ENCODE data around the gene NLRP5. TPM values are rescaled to one million over a fixed set of nuclear protein-coding genes. Genes with fewer than 3 reads are reported as not detected.

NLRP5 gene
- total and polyA plus RNA-seq, 12 donors = not detected

GRCh38 chr19:56083668-56084067 is 97.1 kb downstream of the NLRP5 start:
- H3K27me3 ChIP-seq = no peaks in the 10 kb centered on the region
- DNase-seq = no peak
- peaks cover 0 to 16% (median 3%) of the 10 kb centered on the region in 9 donors for H3K36me3 ChIP-seq
- 40 to 56% methylated on average over 9 of the region's 9 CpGs for WGBS, 2 donors
- H3K9me3 ChIP-seq = no peaks in the 10 kb centered on the region
- peaks cover 2 to 25% (median 10%) of the 10 kb centered on the region in 9 donors for H3K4me1 ChIP-seq
- H3K27ac ChIP-seq = no peak overlapping the region
- no peak overlapping the region for H3K4me3 ChIP-seq
- TF ChIP-seq, protein P1, sequence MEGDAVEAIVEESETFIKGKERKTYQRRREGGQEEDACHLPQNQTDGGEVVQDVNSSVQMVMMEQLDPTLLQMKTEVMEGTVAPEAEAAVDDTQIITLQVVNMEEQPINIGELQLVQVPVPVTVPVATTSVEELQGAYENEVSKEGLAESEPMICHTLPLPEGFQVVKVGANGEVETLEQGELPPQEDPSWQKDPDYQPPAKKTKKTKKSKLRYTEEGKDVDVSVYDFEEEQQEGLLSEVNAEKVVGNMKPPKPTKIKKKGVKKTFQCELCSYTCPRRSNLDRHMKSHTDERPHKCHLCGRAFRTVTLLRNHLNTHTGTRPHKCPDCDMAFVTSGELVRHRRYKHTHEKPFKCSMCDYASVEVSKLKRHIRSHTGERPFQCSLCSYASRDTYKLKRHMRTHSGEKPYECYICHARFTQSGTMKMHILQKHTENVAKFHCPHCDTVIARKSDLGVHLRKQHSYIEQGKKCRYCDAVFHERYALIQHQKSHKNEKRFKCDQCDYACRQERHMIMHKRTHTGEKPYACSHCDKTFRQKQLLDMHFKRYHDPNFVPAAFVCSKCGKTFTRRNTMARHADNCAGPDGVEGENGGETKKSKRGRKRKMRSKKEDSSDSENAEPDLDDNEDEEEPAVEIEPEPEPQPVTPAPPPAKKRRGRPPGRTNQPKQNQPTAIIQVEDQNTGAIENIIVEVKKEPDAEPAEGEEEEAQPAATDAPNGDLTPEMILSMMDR (IDR thresholded peaks at IDR 0.05) = no peak
- intact Hi-C loops (cut with DNase I) = loop anchor here in 3 of 10 donors (5.0 to 10.0 kb wide), 3 partner anchors 74 to 251 kb away; no protein-coding TSS in a partner anchor
- ATAC-seq = no peak

- Histone ChIP-seq H3K9me3 (no peaks in the 10 kb centered on the region), H3K4me1 (peaks cover 2 to 33% (median 13%) of the 10 kb centered on the region in 9 donors), H3K4me3 (no peak overlapping the region), H3K36me3 (peaks cover 0 to 29% (median 4%) of the 10 kb centered on the region in 9 donors), H3K27ac (no peak overlapping the region), H3K27me3 (no peaks in the 10 kb centered on the region)
- TF ChIP-seq, protein P1 (IDR thresholded peaks at IDR 0.05) = no peak
- 80 to 83% methylated on average over 18 of the region's 18 CpGs for WGBS, 2 donors
- intact Hi-C loops (cut with DNase I) = loop anchor here in 3 of 10 donors (5.0 to 10.0 kb wide), 3 partner anchors 72 to 250 kb away; no protein-coding TSS in a partner anchor
- no peak for DNase-seq
- ATAC-seq = no peak
Measured at GRCh38 chr19:56084835-56085536, 98.4 kb downstream of the NLRP5 start.

GRCh38 chr19:56085571-56086275 is 99.1 kb downstream of the NLRP5 start:
- H3K9me3 ChIP-seq = no peaks in the 10 kb centered on the region
- intact Hi-C loops (cut with DNase I) = loop anchor here in 2 of 10 donors (10.0 kb wide), 2 partner anchors 169 to 249 kb away; no protein-coding TSS in a partner anchor
- 90 to 93% methylated on average over 10 of the region's 10 CpGs for WGBS, 2 donors

More at GRCh38 chr19:56085571-56086275, 99.1 kb downstream of the NLRP5 start:
- H3K4me3 ChIP-seq = no peak overlapping the region
- peaks cover 0 to 36% (median 4%) of the 10 kb centered on the region in 9 donors for H3K36me3 ChIP-seq
- DNase-seq = no peak
- H3K4me1 ChIP-seq = peaks cover 5 to 38% (median 20%) of the 10 kb centered on the region in 9 donors
- no peak overlapping the region for H3K27ac ChIP-seq
- TF ChIP-seq, protein P1 (IDR thresholded peaks at IDR 0.05) = no peak
- ATAC-seq = no peak
- no peaks in the 10 kb centered on the region for H3K27me3 ChIP-seq

Measured in heart right ventricle (tissue), 16 donors.